OCI-LY7 (cell line): ENCODE data around the gene STK38L. TPM values are rescaled to one million over a fixed set of nuclear protein-coding genes. Genes with fewer than 3 reads are reported as not detected.

Experiments
- BruUV-seq: library from RNA; stranded (reverse); fragments of 400-500 nt; replicated peaks from 2 replicates; lab custom pipeline; 2021; lab: Mats Ljungman, UMichigan
- CTCF ChIA-PET: fragments of 300-600 bp; sonication (Branson Sonifier 250); formaldehyde crosslinking; loops from one replicate; lab custom pipeline; 2022; ENCODE audit warnings: antibody characterized with exemption; ENCODE audit not compliant: unreplicated experiment; lab: Charles Lee
- POLR2A ChIA-PET: fragments of 300-600 bp; sonication (Branson Sonifier 250); formaldehyde crosslinking; loops from one replicate; lab custom pipeline; 2022; ENCODE audit warnings: antibody characterized with exemption; lab: Charles Lee
- DNase-seq: peaks from one replicate; pipeline ENCODE4 v3.0.0-alpha.2; 2015; ENCODE audit warnings: low spot score
- H2AFZ ChIP-seq: fragments of 200-600 bp; sonication (generic), shearing (Covaris generic); 2 replicates; pipeline ENCODE4 v1.6.1; 2014; ENCODE audit warnings: mild to moderate bottlenecking, antibody characterized with exemption, low read length, moderate library complexity
- H3K27ac ChIP-seq: fragments of 200-600 bp; sonication (generic); 2 replicates; pipeline ENCODE4 v1.5.1; 2014; ENCODE audit warnings: mixed run types, low read depth, mild to moderate bottlenecking, moderate library complexity, low read length, inconsistent platforms; ENCODE audit not compliant: poor library complexity, severe bottlenecking
- H3K36me3 ChIP-seq: fragments of 200-600 bp; sonication (generic); 2 replicates; pipeline ENCODE4 v1.6.1; 2014; ENCODE audit warnings: mild to moderate bottlenecking, antibody characterized with exemption, low read length, moderate library complexity, mixed read lengths; ENCODE audit not compliant: insufficient read depth
- H3K4me1 ChIP-seq: fragments of 200-600 bp; sonication (generic); 2 replicates; pipeline ENCODE4 v1.5.1; 2014; ENCODE audit warnings: mild to moderate bottlenecking, low read length; ENCODE audit not compliant: insufficient read depth, poor library complexity, severe bottlenecking
- H3K4me2 ChIP-seq: fragments of 200-600 bp; sonication (generic); 2 replicates; pipeline ENCODE4 v1.6.1; 2014; ENCODE audit warnings: mild to moderate bottlenecking, low read length
- H3K4me3 ChIP-seq: fragments of 200-600 bp; sonication (generic); 2 replicates; pipeline ENCODE4 v1.5.1; 2014; ENCODE audit warnings: mild to moderate bottlenecking, low read depth, low read length; ENCODE audit not compliant: poor library complexity, severe bottlenecking
- H3K79me2 ChIP-seq: fragments of 200-600 bp; sonication (generic); 2 replicates; pipeline ENCODE4 v1.6.1; 2016; ENCODE audit warnings: low read depth, mild to moderate bottlenecking, low read length, moderate library complexity, mixed read lengths; ENCODE audit not compliant: insufficient read depth
- H3K9me2 ChIP-seq: fragments of 200-600 bp; sonication (generic); 2 replicates; pipeline ENCODE4 v1.6.1; 2016; ENCODE audit warnings: mild to moderate bottlenecking, low read length, mixed read lengths; ENCODE audit not compliant: insufficient read depth
- H3K9me3 ChIP-seq: fragments of 200-600 bp; sonication (generic); 2 replicates; pipeline ENCODE4 v1.6.1; 2014; ENCODE audit warnings: mild to moderate bottlenecking, mixed run types, low read length, mixed read lengths
- H4K20me1 ChIP-seq: fragments of 200-600 bp; sonication (generic); 2 replicates; pipeline ENCODE4 v1.6.1; 2014; ENCODE audit warnings: mild to moderate bottlenecking, antibody characterized with exemption, low read length, moderate library complexity, mixed read lengths; ENCODE audit not compliant: insufficient read depth
- EZH2phosphoT487 ChIP-seq: fragments of 200-600 bp; sonication (generic); IDR thresholded peaks from 2 replicates; pipeline ENCODE4 v1.6.1; 2018; ENCODE audit warnings: low read depth, borderline replicate concordance, mild to moderate bottlenecking, mixed run types, antibody characterized with exemption, low read length, moderate library complexity, mixed read lengths
- intact Hi-C: fragments of 100-400 bp; cut with micrococcal nuclease; formaldehyde crosslinking; loops from one replicate; pipeline ENCODE4 v1.10.0; 2022; ENCODE audit not compliant: unreplicated experiment
- total RNA-seq, 2 experiments: library from RNA; depleted of rRNA in 1 of 2; stranded (reverse); fragments of >200 nt in 1 of 2; shearing (Covaris generic) in 1 of 2; gene quantifications; 2 replicates each; pipeline ENCODE4 v1.2.3, GENCODE V29; 2014 to 2022
- TF ChIP-seq, protein P1 (sequence below): fragments of 200-600 bp; sonication (generic); conservative IDR thresholded peaks from 2 replicates; pipeline ENCODE4 v1.5.1; 2014; ENCODE audit warnings: mild to moderate bottlenecking, antibody characterized with exemption, low read length, moderate library complexity, mixed read lengths

The STK38L gene
- total RNA-seq, 2 experiments from 2014 or later = 15.2 to 29.9 TPM

- Histone ChIP-seq H4K20me1 (no peaks in the 10 kb centered on the region), H3K27ac (no peak overlapping the region), H3K9me3 (no peaks in the 10 kb centered on the region), H3K4me1 (no peaks in the 10 kb centered on the region), H3K4me2 (no peak overlapping the region), H2AFZ (no peak overlapping the region), H3K79me2 (no peaks in the 10 kb centered on the region), H3K4me3 (no peak overlapping the region), H3K36me3 (no peaks in the 10 kb centered on the region), H3K9me2 (no peaks in the 10 kb centered on the region)
- TF ChIP-seq, protein P1, sequence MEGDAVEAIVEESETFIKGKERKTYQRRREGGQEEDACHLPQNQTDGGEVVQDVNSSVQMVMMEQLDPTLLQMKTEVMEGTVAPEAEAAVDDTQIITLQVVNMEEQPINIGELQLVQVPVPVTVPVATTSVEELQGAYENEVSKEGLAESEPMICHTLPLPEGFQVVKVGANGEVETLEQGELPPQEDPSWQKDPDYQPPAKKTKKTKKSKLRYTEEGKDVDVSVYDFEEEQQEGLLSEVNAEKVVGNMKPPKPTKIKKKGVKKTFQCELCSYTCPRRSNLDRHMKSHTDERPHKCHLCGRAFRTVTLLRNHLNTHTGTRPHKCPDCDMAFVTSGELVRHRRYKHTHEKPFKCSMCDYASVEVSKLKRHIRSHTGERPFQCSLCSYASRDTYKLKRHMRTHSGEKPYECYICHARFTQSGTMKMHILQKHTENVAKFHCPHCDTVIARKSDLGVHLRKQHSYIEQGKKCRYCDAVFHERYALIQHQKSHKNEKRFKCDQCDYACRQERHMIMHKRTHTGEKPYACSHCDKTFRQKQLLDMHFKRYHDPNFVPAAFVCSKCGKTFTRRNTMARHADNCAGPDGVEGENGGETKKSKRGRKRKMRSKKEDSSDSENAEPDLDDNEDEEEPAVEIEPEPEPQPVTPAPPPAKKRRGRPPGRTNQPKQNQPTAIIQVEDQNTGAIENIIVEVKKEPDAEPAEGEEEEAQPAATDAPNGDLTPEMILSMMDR = no peak
- ChIA-PET POLR2A (interaction anchor here (0.6 to 1.4 kb wide), 2 partner anchors 21 to 35 kb away, joined by 3 to 5 read pairs; no protein-coding TSS in a partner anchor), CTCF (no interaction called here)
- intact Hi-C loops = no loop called here
- DNase-seq = no peak
- BruUV-seq = no TSS peak
Observed at GRCh38 chr12:27355486-27355885, 111.4 kb downstream of the STK38L start.

- H3K36me3 ChIP-seq = no peaks in the 10 kb centered on the region
- H3K27ac ChIP-seq = no peak overlapping the region
- CTCF ChIA-PET = no interaction called here
- H3K79me2 ChIP-seq = no peaks in the 10 kb centered on the region
- DNase-seq = no peak
- no peak overlapping the region for H3K4me3 ChIP-seq
- intact Hi-C loops = no loop called here
- POLR2A ChIA-PET = interaction anchor here (0.6 to 1.4 kb wide), 2 partner anchors 20 to 35 kb away, joined by 3 to 5 read pairs; no protein-coding TSS in a partner anchor
- no peaks in the 10 kb centered on the region for H4K20me1 ChIP-seq
- H2AFZ ChIP-seq = no peak overlapping the region
- H3K4me2 ChIP-seq = no peak overlapping the region
- BruUV-seq = no TSS peak
- no peaks in the 10 kb centered on the region for H3K9me2 ChIP-seq
- no peaks in the 10 kb centered on the region for H3K9me3 ChIP-seq
- H3K4me1 ChIP-seq = no peaks in the 10 kb centered on the region
- TF ChIP-seq, protein P1 = no peak
- TF ChIP-seq EZH2phosphoT487 = no peak
Observed at GRCh38 chr12:27355979-27356378, 111.9 kb downstream of the STK38L start.

DNA sequence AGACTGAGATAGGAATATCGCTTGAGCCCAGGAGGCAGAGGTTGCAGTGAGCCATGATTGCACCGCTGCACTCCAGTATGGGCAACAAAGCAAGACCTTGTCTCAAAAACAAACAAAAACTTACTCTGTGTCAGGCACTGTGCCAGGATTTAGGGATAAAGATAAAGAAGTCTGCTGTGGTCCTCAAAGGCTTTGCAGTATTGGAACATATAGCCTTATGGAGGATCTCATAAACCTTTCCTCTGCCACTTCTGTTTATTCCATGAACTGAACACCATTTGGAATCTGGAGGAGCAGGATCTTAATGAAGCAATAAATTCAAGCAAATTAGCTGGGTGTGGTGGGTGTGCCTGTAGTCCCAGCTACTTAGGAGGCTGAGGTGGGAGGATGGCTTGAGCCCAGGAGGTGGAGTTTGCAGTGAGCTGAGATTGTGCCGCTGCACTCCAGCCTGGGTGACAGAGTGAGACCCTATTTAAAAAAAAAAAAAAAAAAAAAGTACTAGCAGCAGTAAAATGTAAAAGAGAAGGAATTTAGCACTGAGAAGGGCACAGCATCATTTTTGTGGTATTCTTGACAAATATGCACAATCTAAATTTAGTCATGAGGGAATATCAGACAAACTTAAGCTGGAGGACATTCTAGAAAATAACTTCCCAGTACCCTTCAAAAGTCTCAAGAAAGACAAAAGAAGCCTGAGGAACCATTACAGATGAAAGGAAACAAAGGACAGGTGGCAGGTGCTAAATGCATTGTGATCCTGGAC lies 115.7 kb downstream of the STK38L start:
- intact Hi-C loops = no loop called here
- H3K4me3 ChIP-seq = no peak overlapping the region
- CTCF ChIA-PET = no interaction called here
- H4K20me1 ChIP-seq = no peaks in the 10 kb centered on the region
- POLR2A ChIA-PET = interaction anchor here (0.6 to 0.7 kb wide), 2 partner anchors 12 to 52 kb away, joined by 3 to 4 read pairs; no protein-coding TSS in a partner anchor
- no peak for DNase-seq
- BruUV-seq = no TSS peak
- no peaks in the 10 kb centered on the region for H3K4me1 ChIP-seq
- no peaks in the 10 kb centered on the region for H3K9me2 ChIP-seq
- H3K4me2 ChIP-seq = no peak overlapping the region
- H3K27ac ChIP-seq = no peak overlapping the region
- H2AFZ ChIP-seq = no peak overlapping the region
- no peaks in the 10 kb centered on the region for H3K36me3 ChIP-seq
- no peaks in the 10 kb centered on the region for H3K9me3 ChIP-seq
- TF ChIP-seq EZH2phosphoT487 = no peak
- TF ChIP-seq, protein P1 = no peak
- H3K79me2 ChIP-seq = no peaks in the 10 kb centered on the region
